Kidney epithelial cell (primary cell): ENCODE measurements around the gene EHD4. TPM values are rescaled to one million over a fixed set of nuclear protein-coding genes. Genes with fewer than 3 reads are reported as not detected.

Experiments used
- DNase-seq: peaks from one replicate; pipeline ENCODE4 v3.0.0-alpha.2; 2010; ENCODE audit warnings: low read depth
- H3K27me3 ChIP-seq: 2 replicates; pipeline ENCODE4 v1.6.0; 2011; ENCODE audit warnings: low read length; ENCODE audit not compliant: control insufficient read depth, insufficient read depth
- H3K36me3 ChIP-seq: 2 replicates; pipeline ENCODE4 v1.5.1; 2011; ENCODE audit warnings: low read length; ENCODE audit not compliant: control insufficient read depth, insufficient read depth
- H3K4me3 ChIP-seq: 2 replicates; pipeline ENCODE4 v1.5.1; 2011; ENCODE audit warnings: low read depth, mild to moderate bottlenecking, control low read depth, low read length
- CTCF ChIP-seq: IDR thresholded peaks from 2 replicates; pipeline ENCODE4 v1.5.1; 2011; ENCODE audit warnings: mild to moderate bottlenecking, moderate library complexity, low read length, control low read depth, inconsistent platforms; ENCODE audit not compliant: insufficient read depth, poor library complexity, severe bottlenecking
- total RNA-seq: library from RNA; depleted of rRNA; stranded (reverse); fragments of >200 nt; gene quantifications from 2 replicates; pipeline ENCODE4 v1.2.3, GENCODE V29; 2015

Gene EHD4
- total RNA-seq, 1 donor from 2014 or later: 30.1 TPM

GRCh38 chr15:41936649-41937567, 35.4 kb downstream of the EHD4 start:
- no peak for DNase-seq
- TF ChIP-seq CTCF: no peak
- H3K27me3 ChIP-seq: no peaks in the 10 kb centered on the region
- no peak overlapping the region for H3K4me3 ChIP-seq
- H3K36me3 ChIP-seq: peaks cover 4% of the 10 kb centered on the region

- no peak for DNase-seq
- no peak overlapping the region for H3K4me3 ChIP-seq
Measured at GRCh38 chr15:41936155-41936554, 36.2 kb downstream of the EHD4 start.

GRCh38 chr15:41935566-41936020, 36.8 kb downstream of the EHD4 start:
- Histone ChIP-seq H3K36me3 (peaks cover 1% of the 10 kb centered on the region), H3K4me3 (no peak overlapping the region), H3K27me3 (no peaks in the 10 kb centered on the region)
- DNase-seq: no peak
- no peak for TF ChIP-seq CTCF

More at GRCh38 chr15:41936155-41936554, 36.2 kb downstream of the EHD4 start:
- no peak for TF ChIP-seq CTCF
- Histone ChIP-seq H3K36me3 (peaks cover 1% of the 10 kb centered on the region), H3K27me3 (no peaks in the 10 kb centered on the region)

- Histone ChIP-seq H3K4me3 (no peak overlapping the region), H3K27me3 (no peaks in the 10 kb centered on the region), H3K36me3 (peaks cover 1% of the 10 kb centered on the region)
- DNase-seq: no peak
- no peak for TF ChIP-seq CTCF
Measured at GRCh38 chr15:41934843-41935242, 37.5 kb downstream of the EHD4 start.

GRCh38 chr15:41933771-41934170, 38.6 kb downstream of the EHD4 start:
- TF ChIP-seq CTCF: no peak
- no peak for DNase-seq
- H3K27me3 ChIP-seq: no peaks in the 10 kb centered on the region
- peaks cover 1% of the 10 kb centered on the region for H3K36me3 ChIP-seq
- no peak overlapping the region for H3K4me3 ChIP-seq
